CD4-positive, CD25-positive, alpha-beta regulatory T cell (primary cell): ENCODE results near the gene ZNF414. TPM values are rescaled to one million over a fixed set of nuclear protein-coding genes. Genes with fewer than 3 reads are reported as not detected.

ENCODE experiments used
- ATAC-seq, 2 donors: fragments of 150-1000 bp; cut with Tn5 transposase; one replicate each; pipeline ENCODE4 v1.10.0; 2021; ENCODE audit warnings: low read depth in 2 of 2, moderate number of reproducible peaks in 2 of 2, moderate library complexity in 1 of 2
- DNase-seq, 3 donors: peaks; one replicate each; pipeline versions ENCODE4 v3.0.0 to v3.0.0-alpha.2; 2012 to 2022; ENCODE audit warnings: mixed read lengths in 1 of 3
- H3K27ac ChIP-seq: one replicate; pipeline ENCODE4 v1.7.0; 2013; ENCODE audit warnings: mild to moderate bottlenecking, low read length; ENCODE audit not compliant: insufficient read depth, poor library complexity, severe bottlenecking
- H3K27me3 ChIP-seq: one replicate; pipeline ENCODE4 v1.7.0; 2013; ENCODE audit warnings: low read length; ENCODE audit not compliant: control insufficient read depth, insufficient read depth
- H3K36me3 ChIP-seq: one replicate; pipeline ENCODE4 v1.7.0; 2013; ENCODE audit warnings: mild to moderate bottlenecking, low read length, moderate library complexity; ENCODE audit not compliant: control insufficient read depth, insufficient read depth
- H3K4me1 ChIP-seq: 2 replicates; pipeline ENCODE4 v1.7.0; 2013; ENCODE audit warnings: mild to moderate bottlenecking, low read length; ENCODE audit not compliant: insufficient read depth, control insufficient read depth, poor library complexity, severe bottlenecking
- H3K4me3 ChIP-seq: one replicate; pipeline ENCODE4 v1.7.0; 2013; ENCODE audit warnings: low read depth, mild to moderate bottlenecking, low read length, moderate library complexity
- H3K9me3 ChIP-seq, 2 experiments: 1 replicate in 1 of 2; 2 replicates in 1 of 2; pipeline ENCODE4 v1.7.0; 2013; ENCODE audit warnings: low read length in 2 of 2, mild to moderate bottlenecking in 1 of 2, moderate library complexity in 1 of 2; ENCODE audit not compliant: control insufficient read depth in 2 of 2
- H3K27ac Mint-ChIP-seq, 3 donors: one replicate each; pipeline ENCODE4 v1.8.0; 2020 to 2022; ENCODE audit warnings: mild to moderate bottlenecking in 3 of 3, mixed read lengths in 3 of 3, moderate library complexity in 2 of 3
- H3K27me3 Mint-ChIP-seq: one replicate; pipeline ENCODE4 v1.8.0; 2022; ENCODE audit warnings: mild to moderate bottlenecking, mixed read lengths
- H3K36me3 Mint-ChIP-seq: one replicate; pipeline ENCODE4 v1.8.0; 2020; ENCODE audit warnings: mixed read lengths
- H3K4me1 Mint-ChIP-seq, 4 donors: one replicate each; pipeline ENCODE4 v1.8.0; 2020 to 2022; ENCODE audit warnings: mixed read lengths in 4 of 4, mild to moderate bottlenecking in 1 of 4
- H3K4me3 Mint-ChIP-seq, 4 donors: one replicate each; pipeline ENCODE4 v1.8.0; 2020 to 2022; ENCODE audit warnings: mild to moderate bottlenecking in 4 of 4, mixed read lengths in 4 of 4, moderate library complexity in 3 of 4
- H3K9me3 Mint-ChIP-seq, 7 donors: one replicate each; pipeline ENCODE4 v1.8.0; 2020 to 2022; ENCODE audit warnings: mixed read lengths in 7 of 7, mild to moderate bottlenecking in 3 of 7, moderate library complexity in 2 of 7
- polyA plus RNA-seq, 4 donors: library from polyadenylated mRNA; unstranded; fragments of 300-500 nt; fragmentation: Illumina TruSeq; gene quantifications; one replicate each; pipeline ENCODE4 v1.2.3, GENCODE V29; 2021
- total RNA-seq: library from RNA; stranded (reverse); gene quantifications from one replicate; pipeline ENCODE4 v1.2.3, GENCODE V29; 2022

ZNF414 gene
- total and polyA plus RNA-seq, 5 donors from 2014 or later: 9.7 to 35.1 (median 12.9) TPM

DNA sequence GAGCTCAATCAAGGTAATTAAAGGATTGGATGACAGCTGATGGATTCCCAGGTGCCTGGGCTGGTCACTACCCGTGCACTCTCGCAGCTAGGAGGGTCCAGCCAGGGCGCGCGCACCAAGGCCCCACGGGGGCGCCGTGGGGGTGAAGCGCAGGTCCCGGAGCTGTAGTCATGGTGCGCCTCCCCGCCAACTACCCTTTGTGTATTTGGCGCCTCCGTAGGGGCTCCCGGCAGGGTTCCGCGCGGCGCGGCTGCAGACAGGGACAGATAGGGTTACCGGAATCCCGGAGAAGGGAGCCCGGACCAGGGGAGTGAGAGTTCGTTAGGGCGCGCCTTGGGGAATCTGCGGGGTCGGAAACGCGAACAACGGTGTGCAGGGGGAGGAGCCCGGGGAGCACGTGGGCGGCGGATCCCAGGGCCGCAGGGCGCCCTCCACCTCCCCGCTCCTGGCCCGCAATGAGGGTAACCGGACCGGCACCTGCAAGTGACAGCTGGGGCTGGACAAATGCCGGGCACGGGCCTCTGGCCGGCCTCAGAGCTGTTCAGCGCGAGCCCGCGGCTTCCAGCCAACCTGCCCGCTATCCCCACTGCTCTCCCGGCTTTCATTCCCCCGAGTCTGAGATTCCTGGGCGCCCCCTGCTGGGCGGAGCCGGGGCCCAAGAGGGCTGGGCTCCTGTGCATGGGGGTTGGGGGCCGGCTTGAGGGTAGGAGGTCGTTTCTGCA is 8.1 kb downstream of the ZNF414 start:
- Mint-ChIP-seq H3K27ac (peak overlapping the region; percentile 60 to 91 (median 88)), H3K4me1 (peaks cover 0 to 17% (median 9%) of the 10 kb centered on the region in 4 donors), H3K27me3 (no peaks in the 10 kb centered on the region), H3K4me3 (peak overlapping the region; percentile 81 to 93 (median 90)), H3K36me3 (no peaks in the 10 kb centered on the region), H3K9me3 (peaks cover 0 to 1% (median 0%) of the 10 kb centered on the region in 7 donors)
- DNase-seq (peak; percentile 40 to 61 (median 56)), ATAC-seq (peak; percentile 48 to 70)
- H3K36me3 ChIP-seq: no peaks in the 10 kb centered on the region
- H3K27ac ChIP-seq: peak overlapping the region; percentile 57
- H3K4me1 ChIP-seq: peaks cover 16% of the 10 kb centered on the region
- H3K9me3 ChIP-seq: no peaks in the 10 kb centered on the region
- no peaks in the 10 kb centered on the region for H3K27me3 ChIP-seq
- peak overlapping the region; percentile 13 for H3K4me3 ChIP-seq

DNA sequence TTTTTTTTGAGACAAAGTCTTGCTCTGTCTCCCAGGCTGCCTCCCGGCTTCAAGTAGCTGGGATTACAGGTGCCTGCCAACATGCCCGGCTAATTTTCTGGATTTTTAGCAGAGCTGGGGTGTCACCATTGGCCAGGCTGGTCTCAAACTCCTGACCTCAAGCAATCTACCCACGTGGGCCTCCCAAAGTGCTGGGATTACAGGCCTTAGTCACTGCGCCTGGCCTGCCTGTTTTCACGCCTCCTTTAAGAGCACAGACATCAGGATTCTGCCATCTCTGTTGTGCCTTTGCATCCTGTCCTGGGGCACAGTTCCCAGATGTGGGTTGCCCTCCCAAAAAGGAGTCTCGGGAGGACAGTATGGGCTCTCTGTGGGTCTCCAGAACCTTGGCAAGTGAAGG is 9.0 kb downstream of the ZNF414 start:
- no peaks in the 10 kb centered on the region for H3K27me3 Mint-ChIP-seq
- peaks cover 0 to 1% (median 0%) of the 10 kb centered on the region in 7 donors for H3K9me3 Mint-ChIP-seq
- no peak for ATAC-seq
- H3K4me1 Mint-ChIP-seq: peaks cover 0 to 23% (median 12%) of the 10 kb centered on the region in 4 donors
- H3K36me3 Mint-ChIP-seq: no peaks in the 10 kb centered on the region
- H3K27ac ChIP-seq: no peak overlapping the region
- no peaks in the 10 kb centered on the region for H3K9me3 ChIP-seq
- H3K27me3 ChIP-seq: no peaks in the 10 kb centered on the region
- no peak for DNase-seq
- peak overlapping the region in 1 of 3 donors; percentile 29 for H3K27ac Mint-ChIP-seq
- no peak overlapping the region for H3K4me3 ChIP-seq
- peaks cover 16% of the 10 kb centered on the region for H3K4me1 ChIP-seq
- H3K36me3 ChIP-seq: no peaks in the 10 kb centered on the region
- peak overlapping the region in 2 of 4 donors; percentile 72 to 82 for H3K4me3 Mint-ChIP-seq

GRCh38 chr19:8504171-8504570 is 9.8 kb downstream of the ZNF414 start:
- Mint-ChIP-seq H3K4me3 (peak overlapping the region in 2 of 4 donors; percentile 41 to 81), H3K9me3 (peaks cover 0 to 1% (median 0%) of the 10 kb centered on the region in 7 donors), H3K27ac (peak overlapping the region in 2 of 3 donors; percentile 14 to 65), H3K27me3 (no peaks in the 10 kb centered on the region), H3K4me1 (peaks cover 0 to 24% (median 12%) of the 10 kb centered on the region in 4 donors), H3K36me3 (no peaks in the 10 kb centered on the region)
- DNase-seq (no peak), ATAC-seq (no peak)
- Histone ChIP-seq H3K4me3 (no peak overlapping the region), H3K27me3 (no peaks in the 10 kb centered on the region), H3K4me1 (peaks cover 16% of the 10 kb centered on the region), H3K36me3 (no peaks in the 10 kb centered on the region), H3K9me3 (no peaks in the 10 kb centered on the region), H3K27ac (no peak overlapping the region)

- no peak for ATAC-seq
- H3K9me3 Mint-ChIP-seq: peaks cover 0 to 1% (median 0%) of the 10 kb centered on the region in 7 donors
- Histone ChIP-seq H3K27me3 (no peaks in the 10 kb centered on the region), H3K4me1 (peaks cover 16% of the 10 kb centered on the region), H3K36me3 (no peaks in the 10 kb centered on the region), H3K9me3 (no peaks in the 10 kb centered on the region), H3K4me3 (no peak overlapping the region), H3K27ac (no peak overlapping the region)
- no peaks in the 10 kb centered on the region for H3K27me3 Mint-ChIP-seq
- no peaks in the 10 kb centered on the region for H3K36me3 Mint-ChIP-seq
- H3K4me1 Mint-ChIP-seq: peaks cover 0 to 24% (median 12%) of the 10 kb centered on the region in 4 donors
- H3K4me3 Mint-ChIP-seq: peak overlapping the region in 1 of 4 donors; percentile 28
- H3K27ac Mint-ChIP-seq: peak overlapping the region in 1 of 3 donors; percentile 80
- DNase-seq: no peak
Measured at GRCh38 chr19:8503510-8503909, 10.5 kb downstream of the ZNF414 start.

DNA sequence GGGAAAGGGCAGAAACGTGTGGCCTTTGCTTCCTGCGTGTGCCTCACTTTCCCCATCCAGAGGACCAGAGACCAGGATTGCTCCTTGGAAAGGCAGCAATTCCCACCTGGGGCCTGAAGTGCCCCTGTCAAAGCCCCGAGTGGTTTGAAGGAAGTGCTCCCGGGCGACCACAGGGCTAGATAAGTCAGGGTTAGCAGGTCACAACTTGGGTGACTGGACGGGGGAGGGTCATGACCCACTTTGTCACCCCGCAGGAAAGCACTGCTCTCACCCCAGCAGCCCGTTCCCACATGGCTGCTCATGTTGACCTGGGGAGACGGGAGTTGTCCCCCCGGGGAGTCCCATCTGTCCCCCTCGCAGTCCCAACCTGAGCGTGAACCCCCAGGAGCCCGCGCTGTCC is 12.0 kb downstream of the ZNF414 start:
- H3K4me1 Mint-ChIP-seq: peaks cover 0 to 24% (median 12%) of the 10 kb centered on the region in 4 donors

DNA sequence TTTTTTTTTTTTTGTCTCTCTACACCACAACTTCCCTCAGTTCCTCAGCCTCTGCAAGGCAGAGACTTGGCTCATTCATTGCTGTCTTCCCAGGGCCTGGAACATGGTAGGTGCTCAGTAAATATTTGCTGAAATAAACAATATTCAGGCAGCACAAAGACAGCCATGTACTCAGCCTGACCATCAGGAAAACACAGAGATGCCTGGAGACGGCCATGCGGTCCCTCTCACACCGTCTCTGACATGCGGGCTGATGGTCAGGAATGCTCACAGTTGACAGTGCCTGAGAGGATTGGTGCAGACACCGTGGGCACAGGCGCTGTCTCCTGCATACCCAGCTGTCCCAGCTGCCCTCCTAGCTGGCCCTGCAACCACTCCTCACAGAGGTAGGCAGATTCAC is 12.5 kb downstream of the ZNF414 start:
- Mint-ChIP-seq H3K27ac (peak overlapping the region in 1 of 3 donors; percentile 63), H3K9me3 (peaks cover 0 to 1% (median 0%) of the 10 kb centered on the region in 7 donors), H3K27me3 (no peaks in the 10 kb centered on the region), H3K4me1 (peaks cover 0 to 22% (median 12%) of the 10 kb centered on the region in 4 donors), H3K4me3 (no peak overlapping the region), H3K36me3 (no peaks in the 10 kb centered on the region)
- Histone ChIP-seq H3K4me1 (peaks cover 14% of the 10 kb centered on the region), H3K4me3 (no peak overlapping the region), H3K9me3 (no peaks in the 10 kb centered on the region), H3K27me3 (no peaks in the 10 kb centered on the region), H3K36me3 (no peaks in the 10 kb centered on the region), H3K27ac (no peak overlapping the region)
- no peak for ATAC-seq
- no peak for DNase-seq

More for the DNA sequence above, 12.0 kb downstream of the ZNF414 start:
- no peaks in the 10 kb centered on the region for H3K9me3 ChIP-seq
- Mint-ChIP-seq H3K4me3 (no peak overlapping the region), H3K9me3 (peaks cover 0 to 1% (median 0%) of the 10 kb centered on the region in 7 donors), H3K36me3 (no peaks in the 10 kb centered on the region), H3K27ac (no peak overlapping the region), H3K27me3 (no peaks in the 10 kb centered on the region)
- H3K27me3 ChIP-seq: no peaks in the 10 kb centered on the region
- H3K4me3 ChIP-seq: no peak overlapping the region
- ATAC-seq (no peak), DNase-seq (no peak)
- H3K4me1 ChIP-seq: peaks cover 16% of the 10 kb centered on the region
- H3K36me3 ChIP-seq: no peaks in the 10 kb centered on the region
- H3K27ac ChIP-seq: no peak overlapping the region

DNA sequence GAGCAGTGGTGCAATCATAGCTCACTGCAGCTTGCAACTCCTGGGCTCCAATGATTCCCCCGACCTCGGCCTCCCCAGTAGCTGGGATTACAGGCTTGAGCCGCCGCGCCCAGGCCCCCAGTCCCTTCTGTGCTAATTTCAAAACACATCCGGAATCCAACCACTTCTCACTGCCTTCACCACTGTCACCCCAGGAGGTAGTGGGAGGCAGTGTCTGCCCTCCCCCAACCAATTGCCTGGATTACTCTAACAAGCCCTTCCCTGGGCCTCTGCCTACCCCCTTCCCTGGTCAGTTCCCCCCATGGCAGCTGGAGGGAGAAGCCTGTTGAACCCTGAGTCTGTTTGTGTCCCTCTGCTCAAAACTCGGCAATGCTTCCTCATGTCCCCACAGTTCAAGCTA is 13.8 kb downstream of the ZNF414 start:
- no peaks in the 10 kb centered on the region for H3K27me3 ChIP-seq
- H3K9me3 ChIP-seq: no peaks in the 10 kb centered on the region
- H3K27me3 Mint-ChIP-seq: no peaks in the 10 kb centered on the region
- no peak for DNase-seq
- no peak overlapping the region for H3K4me3 ChIP-seq
- no peak for ATAC-seq
- H3K36me3 ChIP-seq: no peaks in the 10 kb centered on the region
- H3K4me3 Mint-ChIP-seq: no peak overlapping the region
- no peaks in the 10 kb centered on the region for H3K36me3 Mint-ChIP-seq
- H3K4me1 Mint-ChIP-seq: peaks cover 0 to 17% (median 8%) of the 10 kb centered on the region in 4 donors
- H3K27ac Mint-ChIP-seq: peak overlapping the region in 2 of 3 donors; percentile 82 to 85
- no peak overlapping the region for H3K27ac ChIP-seq
- H3K9me3 Mint-ChIP-seq: peaks cover 0 to 1% (median 0%) of the 10 kb centered on the region in 7 donors
- peaks cover under 1% of the 10 kb centered on the region for H3K4me1 ChIP-seq
